8988T (cell line): ENCODE measurements around the gene WHRN.

Source experiments
- DNase-seq: peaks from one replicate; pipeline ENCODE4 v3.0.0; 2011

The WHRN gene

GRCh38 chr9:114356792-114357191, 148.5 kb downstream of the WHRN start:
- DNase-seq: no peak

- DNase-seq: no peak
These were observed 149.5 kb downstream of the WHRN start for GRCh38 chr9:114355821-114356220.
